HepG2 (cell line): ENCODE results near the gene NOTUM. TPM values are rescaled to one million over a fixed set of nuclear protein-coding genes. Genes with fewer than 3 reads are reported as not detected.

ENCODE experiments used
- CBX1 ChIP-seq: IDR thresholded peaks from one replicate; pipeline ENCODE4 v1.6.1; 2016; ENCODE audit warnings: antibody characterized with exemption, low read depth
- FOXP4 ChIP-seq: sonication (generic); formaldehyde crosslinking; IDR thresholded peaks from 2 replicates; pipeline ENCODE4 v1.4.0; 2020; ENCODE audit warnings: missing genetic modification reagents
- MIER2 ChIP-seq: IDR thresholded peaks from 2 replicates; pipeline ENCODE4 v1.6.1; 2016; ENCODE audit warnings: missing biosample characterization, missing genetic modification reagents
- NCOA1 ChIP-seq: sonication (generic); formaldehyde crosslinking; IDR thresholded peaks from 2 replicates; pipeline ENCODE4 v1.9.0; 2021; ENCODE audit warnings: missing genetic modification reagents
- ZHX2 ChIP-seq, 2 experiments: sonication (generic) in 1 of 2; formaldehyde crosslinking in 1 of 2; IDR thresholded peaks; 2 replicates each; pipeline versions ENCODE4 v1.6.1 to v1.9.0; 2014 to 2022; ENCODE audit warnings: antibody characterized with exemption in 1 of 2, borderline replicate concordance in 1 of 2, inconsistent platforms in 1 of 2, low read depth in 1 of 2, missing genetic modification reagents in 1 of 2
- ZNF224 ChIP-seq: sonication (generic); formaldehyde crosslinking; IDR thresholded peaks from 2 replicates; pipeline ENCODE4 v1.5.0; 2020; ENCODE audit warnings: mild to moderate bottlenecking, missing genetic modification reagents
- ZNF766 ChIP-seq: sonication (generic); formaldehyde crosslinking; IDR thresholded peaks from 2 replicates; pipeline ENCODE4 v1.5.0; 2020; ENCODE audit warnings: missing genetic modification reagents, borderline replicate concordance
- ZSCAN21 ChIP-seq: sonication (generic); formaldehyde crosslinking; IDR thresholded peaks from 2 replicates; pipeline ENCODE4 v1.8.0; 2022; ENCODE audit warnings: mild to moderate bottlenecking, missing genetic modification reagents, moderate library complexity, borderline replicate concordance
- ZSCAN9 ChIP-seq: IDR thresholded peaks from 2 replicates; pipeline ENCODE4 v1.6.1; 2016; ENCODE audit warnings: borderline replicate concordance
- polyA plus RNA-seq, 8 experiments: library from polyadenylated mRNA; depleted of rRNA in 3 of 8; stranded (reverse) in 7 of 8; unstranded in 1 of 8; fragments of >200 nt; fragmentation: Illumina TruSeq in 4 of 8; extraction: Trizol in 4 of 8; gene quantifications; 2 replicates each; pipeline versions ENCODE4 v1.2.1 to v1.2.3, GENCODE V29; 2011 to 2016; ENCODE audit warnings: low read depth in 4 of 8, missing spikeins in 1 of 8, mixed read lengths in 1 of 8; ENCODE audit not compliant: insufficient read depth in 1 of 8
- total RNA-seq, 5 experiments: library from RNA; depleted of rRNA; stranded (reverse); fragments of >200 nt; fragmentation: Illumina TruSeq; extraction: Trizol; gene quantifications; 2 replicates each; pipeline ENCODE4 v1.2.3, GENCODE V29; 2016; ENCODE audit warnings: low read depth in 1 of 5
- TF ChIP-seq, protein P1 (sequence below): sonication (generic); formaldehyde crosslinking; IDR thresholded peaks from 2 replicates; pipeline ENCODE4 v1.4.0; 2020; ENCODE audit warnings: missing genetic modification reagents, borderline replicate concordance
- TF ChIP-seq, protein P2 (sequence below): IDR thresholded peaks from 2 replicates; pipeline ENCODE4 v1.6.1; 2016; ENCODE audit warnings: missing compliant biosample characterization, missing genetic modification reagents, borderline replicate concordance

NOTUM gene
- total and polyA plus RNA-seq, 2 of the 13 experiments (the other 11 are each of a cell fraction or from before 2014, with no cell fraction given) = 150 to 160 TPM

- no peak for TF ChIP-seq ZHX2 (IDR thresholded peaks at IDR 0.05; ENCODE audit: low read depth)
- TF ChIP-seq ZHX2 (CRISPR knock-in tag; IDR thresholded peaks at IDR 0.05; ENCODE audit: borderline replicate concordance) = no peak
- TF ChIP-seq, protein P1, sequence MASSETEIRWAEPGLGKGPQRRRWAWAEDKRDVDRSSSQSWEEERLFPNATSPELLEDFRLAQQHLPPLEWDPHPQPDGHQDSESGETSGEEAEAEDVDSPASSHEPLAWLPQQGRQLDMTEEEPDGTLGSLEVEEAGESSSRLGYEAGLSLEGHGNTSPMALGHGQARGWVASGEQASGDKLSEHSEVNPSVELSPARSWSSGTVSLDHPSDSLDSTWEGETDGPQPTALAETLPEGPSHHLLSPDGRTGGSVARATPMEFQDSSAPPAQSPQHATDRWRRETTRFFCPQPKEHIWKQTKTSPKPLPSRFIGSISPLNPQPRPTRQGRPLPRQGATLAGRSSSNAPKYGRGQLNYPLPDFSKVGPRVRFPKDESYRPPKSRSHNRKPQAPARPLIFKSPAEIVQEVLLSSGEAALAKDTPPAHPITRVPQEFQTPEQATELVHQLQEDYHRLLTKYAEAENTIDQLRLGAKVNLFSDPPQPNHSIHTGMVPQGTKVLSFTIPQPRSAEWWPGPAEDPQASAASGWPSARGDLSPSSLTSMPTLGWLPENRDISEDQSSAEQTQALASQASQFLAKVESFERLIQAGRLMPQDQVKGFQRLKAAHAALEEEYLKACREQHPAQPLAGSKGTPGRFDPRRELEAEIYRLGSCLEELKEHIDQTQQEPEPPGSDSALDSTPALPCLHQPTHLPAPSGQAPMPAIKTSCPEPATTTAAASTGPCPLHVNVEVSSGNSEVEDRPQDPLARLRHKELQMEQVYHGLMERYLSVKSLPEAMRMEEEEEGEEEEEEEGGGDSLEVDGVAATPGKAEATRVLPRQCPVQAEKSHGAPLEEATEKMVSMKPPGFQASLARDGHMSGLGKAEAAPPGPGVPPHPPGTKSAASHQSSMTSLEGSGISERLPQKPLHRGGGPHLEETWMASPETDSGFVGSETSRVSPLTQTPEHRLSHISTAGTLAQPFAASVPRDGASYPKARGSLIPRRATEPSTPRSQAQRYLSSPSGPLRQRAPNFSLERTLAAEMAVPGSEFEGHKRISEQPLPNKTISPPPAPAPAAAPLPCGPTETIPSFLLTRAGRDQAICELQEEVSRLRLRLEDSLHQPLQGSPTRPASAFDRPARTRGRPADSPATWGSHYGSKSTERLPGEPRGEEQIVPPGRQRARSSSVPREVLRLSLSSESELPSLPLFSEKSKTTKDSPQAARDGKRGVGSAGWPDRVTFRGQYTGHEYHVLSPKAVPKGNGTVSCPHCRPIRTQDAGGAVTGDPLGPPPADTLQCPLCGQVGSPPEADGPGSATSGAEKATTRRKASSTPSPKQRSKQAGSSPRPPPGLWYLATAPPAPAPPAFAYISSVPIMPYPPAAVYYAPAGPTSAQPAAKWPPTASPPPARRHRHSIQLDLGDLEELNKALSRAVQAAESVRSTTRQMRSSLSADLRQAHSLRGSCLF (CRISPR knock-in tag) = no peak
- no peak for TF ChIP-seq ZNF224 (CRISPR knock-in tag)
- no peak for TF ChIP-seq ZSCAN9 (CRISPR knock-in tag)
- TF ChIP-seq MIER2 (CRISPR knock-in tag) = no peak
- TF ChIP-seq CBX1 = no peak
- no peak; the same call in 1 of the 2 replicates for TF ChIP-seq ZNF766
- TF ChIP-seq, protein P2, sequence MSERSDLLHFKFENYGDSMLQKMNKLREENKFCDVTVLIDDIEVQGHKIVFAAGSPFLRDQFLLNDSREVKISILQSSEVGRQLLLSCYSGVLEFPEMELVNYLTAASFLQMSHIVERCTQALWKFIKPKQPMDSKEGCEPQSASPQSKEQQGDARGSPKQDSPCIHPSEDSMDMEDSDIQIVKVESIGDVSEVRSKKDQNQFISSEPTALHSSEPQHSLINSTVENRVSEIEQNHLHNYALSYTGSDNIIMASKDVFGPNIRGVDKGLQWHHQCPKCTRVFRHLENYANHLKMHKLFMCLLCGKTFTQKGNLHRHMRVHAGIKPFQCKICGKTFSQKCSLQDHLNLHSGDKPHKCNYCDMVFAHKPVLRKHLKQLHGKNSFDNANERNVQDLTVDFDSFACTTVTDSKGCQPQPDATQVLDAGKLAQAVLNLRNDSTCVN = no peak
- peak; percentile 73 for TF ChIP-seq FOXP4 (CRISPR knock-in tag)
- no peak for TF ChIP-seq NCOA1 (CRISPR knock-in tag)
- TF ChIP-seq ZSCAN21 (CRISPR knock-in tag) = 0 out of 2 replicates have a peak, but pooled peaks have one; percentile 35
Measured at GRCh38 chr17:81964081-81964849, 3.3 kb upstream of the NOTUM start (continued).
